Gastrocnemius medialis (tissue), 4 donors: Measurements from ENCODE around the gene CYS1.

Experiments
- CTCF ChIP-seq, 5 experiments: fragments of 450-650 bp in 3 of 5; fragments of 200-600 bp in 2 of 5; sonication (generic) in 2 of 5; IDR thresholded peaks in 4 of 5; conservative IDR thresholded peaks in 1 of 5; 1 replicate in 4 of 5; 2 replicates in 1 of 5; pipeline ENCODE4 v1.5.1; 2016 to 2019; ENCODE audit warnings: antibody characterized with exemption in 5 of 5, mild to moderate bottlenecking in 3 of 5, moderate library complexity in 3 of 5
- POLR2A ChIP-seq, 2 donors: fragments of 450-650 bp; IDR thresholded peaks; one replicate each; pipeline ENCODE4 v1.6.1; 2017; ENCODE audit warnings: antibody characterized with exemption in 2 of 2, mild to moderate bottlenecking in 2 of 2, moderate library complexity in 2 of 2

GRCh38 chr2:10032746-10033105 lies 47.5 kb downstream of the CYS1 start:
- no peak for TF ChIP-seq CTCF (IDR thresholded peaks at IDR 0.05 in 4 of 5, conservative IDR thresholded peaks at IDR 0.05 in 1 of 5)
- TF ChIP-seq POLR2A (IDR thresholded peaks at IDR 0.05) = no peak
